Mesothelial cell of epicardium (in vitro differentiated cells): ENCODE results near the gene SLFN13. TPM values are rescaled to one million over a fixed set of nuclear protein-coding genes. Genes with fewer than 3 reads are reported as not detected.
A peak's percentile ranks its signal among the peaks of the same experiment; 100 is the strongest.

ENCODE experiments used
- DNase-seq, 2 experiments: peaks; one replicate each; pipeline ENCODE4 v3.0.0; 2021; ENCODE audit warnings: low spot score in 2 of 2; ENCODE audit not compliant: unreplicated experiment in 2 of 2
- H3K27ac Mint-ChIP-seq: 2 replicates; pipeline ENCODE4 v1.8.0; 2021; ENCODE audit warnings: mixed read lengths
- H3K27me3 Mint-ChIP-seq: 2 replicates; pipeline ENCODE4 v1.8.0; 2021; ENCODE audit warnings: low read depth, mixed read lengths
- H3K36me3 Mint-ChIP-seq: 2 replicates; pipeline ENCODE4 v1.8.0; 2021; ENCODE audit warnings: mixed read lengths
- H3K4me1 Mint-ChIP-seq: 2 replicates; pipeline ENCODE4 v1.8.0; 2021; ENCODE audit warnings: mixed read lengths
- H3K4me3 Mint-ChIP-seq: 2 replicates; pipeline ENCODE4 v1.8.0; 2021; ENCODE audit warnings: mild to moderate bottlenecking, moderate library complexity, mixed read lengths
- H3K9me3 Mint-ChIP-seq: 2 replicates; pipeline ENCODE4 v1.8.0; 2021; ENCODE audit warnings: mixed read lengths
- total RNA-seq: library from RNA; stranded (reverse); gene quantifications from 3 replicates; pipeline ENCODE4 v1.2.1, GENCODE V29; 2021
- TF ChIP-seq, protein P1 (sequence below): fragments of 200-600 bp; sonication (generic); IDR thresholded peaks from one replicate; pipeline ENCODE4 v1.5.0; 2021; ENCODE audit warnings: antibody characterized with exemption; ENCODE audit not compliant: unreplicated experiment

The SLFN13 gene
- total RNA-seq, 1 donor from 2014 or later: 24.7 TPM

DNA sequence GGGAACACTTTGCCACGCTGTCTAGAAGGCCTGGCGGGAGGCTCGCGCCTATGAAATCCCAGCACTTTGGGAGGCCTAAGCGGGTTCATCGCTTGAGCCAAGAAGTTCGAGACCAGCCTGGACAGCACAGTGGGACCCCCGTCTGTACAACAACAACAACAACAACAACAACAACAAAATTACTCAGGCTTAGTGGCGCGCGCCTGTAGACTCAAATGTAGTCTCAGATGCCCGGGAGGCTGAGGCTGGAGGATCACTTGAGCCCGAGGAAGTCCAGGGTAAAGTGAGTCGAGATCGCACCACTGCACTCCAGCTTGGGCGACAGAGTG is 297 bp upstream of the SLFN13 start:
- peaks cover 42% of the 10 kb centered on the region for H3K27me3 Mint-ChIP-seq
- TF ChIP-seq, protein P1, sequence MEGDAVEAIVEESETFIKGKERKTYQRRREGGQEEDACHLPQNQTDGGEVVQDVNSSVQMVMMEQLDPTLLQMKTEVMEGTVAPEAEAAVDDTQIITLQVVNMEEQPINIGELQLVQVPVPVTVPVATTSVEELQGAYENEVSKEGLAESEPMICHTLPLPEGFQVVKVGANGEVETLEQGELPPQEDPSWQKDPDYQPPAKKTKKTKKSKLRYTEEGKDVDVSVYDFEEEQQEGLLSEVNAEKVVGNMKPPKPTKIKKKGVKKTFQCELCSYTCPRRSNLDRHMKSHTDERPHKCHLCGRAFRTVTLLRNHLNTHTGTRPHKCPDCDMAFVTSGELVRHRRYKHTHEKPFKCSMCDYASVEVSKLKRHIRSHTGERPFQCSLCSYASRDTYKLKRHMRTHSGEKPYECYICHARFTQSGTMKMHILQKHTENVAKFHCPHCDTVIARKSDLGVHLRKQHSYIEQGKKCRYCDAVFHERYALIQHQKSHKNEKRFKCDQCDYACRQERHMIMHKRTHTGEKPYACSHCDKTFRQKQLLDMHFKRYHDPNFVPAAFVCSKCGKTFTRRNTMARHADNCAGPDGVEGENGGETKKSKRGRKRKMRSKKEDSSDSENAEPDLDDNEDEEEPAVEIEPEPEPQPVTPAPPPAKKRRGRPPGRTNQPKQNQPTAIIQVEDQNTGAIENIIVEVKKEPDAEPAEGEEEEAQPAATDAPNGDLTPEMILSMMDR: no peak
- peak overlapping the region; percentile 74 for H3K4me3 Mint-ChIP-seq
- peak overlapping the region; percentile 65 for H3K27ac Mint-ChIP-seq
- H3K36me3 Mint-ChIP-seq: no peaks in the 10 kb centered on the region
- H3K9me3 Mint-ChIP-seq: no peaks in the 10 kb centered on the region
- DNase-seq: no peak
- H3K4me1 Mint-ChIP-seq: peaks cover 11% of the 10 kb centered on the region

DNA sequence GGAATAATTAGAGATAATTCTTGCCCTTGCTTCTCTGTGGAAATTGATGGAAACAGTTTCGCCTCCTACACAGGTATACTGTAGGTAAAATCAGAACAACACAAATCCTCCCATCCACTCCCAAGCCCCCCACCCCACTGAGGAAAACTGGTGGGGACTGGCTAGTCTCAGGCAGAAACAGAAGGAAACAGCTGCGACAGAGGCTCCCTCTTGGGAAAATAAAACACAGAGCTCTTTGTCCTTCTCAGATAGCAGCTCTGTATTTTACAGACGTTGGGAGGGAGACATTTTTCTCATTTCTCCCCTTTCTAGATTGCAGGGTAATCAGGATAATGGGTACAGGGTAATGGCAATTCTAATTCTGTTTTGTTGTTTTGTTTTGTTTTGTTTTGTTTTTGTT is 1.1 kb downstream of the SLFN13 start:
- TF ChIP-seq, protein P1: no peak
- Mint-ChIP-seq H3K4me3 (peak overlapping the region; percentile 74), H3K36me3 (no peaks in the 10 kb centered on the region), H3K27me3 (peaks cover 31% of the 10 kb centered on the region), H3K9me3 (no peaks in the 10 kb centered on the region), H3K27ac (no peak overlapping the region), H3K4me1 (peaks cover 11% of the 10 kb centered on the region)
- no peak for DNase-seq

DNA sequence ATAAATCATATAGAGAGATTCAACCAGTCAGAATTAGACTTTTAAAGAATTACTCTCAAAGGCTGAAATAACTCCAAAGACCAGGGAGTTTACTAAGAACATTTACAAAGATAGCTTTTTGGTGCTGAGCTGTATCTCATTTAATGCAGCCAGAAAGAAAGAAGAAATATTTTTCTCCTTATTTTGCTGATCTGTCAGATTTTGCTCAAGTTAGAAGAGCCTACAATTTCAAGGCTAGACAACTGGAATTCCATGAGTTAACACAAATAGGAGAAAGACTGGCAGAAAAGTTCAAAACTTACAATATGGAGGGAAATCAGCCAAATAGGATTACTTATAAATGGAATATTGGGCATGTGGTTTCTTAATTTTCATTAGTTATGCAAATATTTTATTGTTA is 10.1 kb downstream of the SLFN13 start:
- TF ChIP-seq, protein P1: no peak
- Mint-ChIP-seq H3K4me1 (peaks cover 24% of the 10 kb centered on the region), H3K4me3 (no peak overlapping the region), H3K27me3 (no peaks in the 10 kb centered on the region), H3K9me3 (no peaks in the 10 kb centered on the region), H3K36me3 (no peaks in the 10 kb centered on the region), H3K27ac (no peak overlapping the region)
- no peak for DNase-seq

DNA sequence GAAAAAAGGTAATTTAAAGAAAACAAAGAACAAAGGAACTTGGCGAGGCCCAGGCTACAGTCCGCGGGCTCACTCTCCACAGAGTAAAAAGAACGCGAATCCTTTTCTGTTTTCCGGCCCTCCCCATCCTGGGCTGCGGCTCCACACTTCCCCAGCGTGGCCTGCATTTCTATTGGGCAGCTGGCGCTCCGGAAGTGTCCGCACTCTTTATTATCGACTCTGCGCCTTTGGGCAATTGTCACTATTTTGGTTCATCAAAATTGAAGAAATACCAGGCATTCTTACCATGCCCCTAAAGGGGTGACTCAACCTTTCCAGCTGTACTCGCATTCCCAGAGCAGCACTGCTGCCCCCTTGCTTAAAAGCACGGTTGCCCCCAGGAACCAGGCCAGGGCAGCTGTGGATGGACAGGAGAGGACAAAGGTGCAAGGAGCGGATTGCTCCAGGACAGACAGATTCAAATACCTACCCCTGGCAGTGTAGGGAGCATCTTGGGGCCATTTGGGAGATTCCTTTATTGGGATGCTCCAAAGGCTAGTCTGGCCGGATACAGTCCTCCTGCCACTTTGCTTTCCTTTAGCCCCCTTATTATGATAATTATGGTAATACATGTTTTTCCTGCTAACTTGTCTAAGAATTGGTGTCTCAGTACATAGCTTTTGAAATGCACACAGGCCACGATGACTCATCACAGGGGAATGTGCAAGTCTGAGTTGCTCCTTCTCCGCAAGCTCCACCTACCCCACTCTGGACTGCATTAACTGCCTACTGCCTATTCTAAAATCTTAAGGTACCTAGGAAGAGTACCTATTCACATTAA is 15.3 kb downstream of the SLFN13 start:
- no peaks in the 10 kb centered on the region for H3K36me3 Mint-ChIP-seq
- no peaks in the 10 kb centered on the region for H3K9me3 Mint-ChIP-seq
- H3K27me3 Mint-ChIP-seq: no peaks in the 10 kb centered on the region
- H3K4me1 Mint-ChIP-seq: peaks cover 42% of the 10 kb centered on the region
- TF ChIP-seq, protein P1: no peak
- H3K4me3 Mint-ChIP-seq: peak overlapping the region; percentile 84
- peak overlapping the region; percentile 99 for H3K27ac Mint-ChIP-seq
- DNase-seq: peak; percentile 53 to 64

DNA sequence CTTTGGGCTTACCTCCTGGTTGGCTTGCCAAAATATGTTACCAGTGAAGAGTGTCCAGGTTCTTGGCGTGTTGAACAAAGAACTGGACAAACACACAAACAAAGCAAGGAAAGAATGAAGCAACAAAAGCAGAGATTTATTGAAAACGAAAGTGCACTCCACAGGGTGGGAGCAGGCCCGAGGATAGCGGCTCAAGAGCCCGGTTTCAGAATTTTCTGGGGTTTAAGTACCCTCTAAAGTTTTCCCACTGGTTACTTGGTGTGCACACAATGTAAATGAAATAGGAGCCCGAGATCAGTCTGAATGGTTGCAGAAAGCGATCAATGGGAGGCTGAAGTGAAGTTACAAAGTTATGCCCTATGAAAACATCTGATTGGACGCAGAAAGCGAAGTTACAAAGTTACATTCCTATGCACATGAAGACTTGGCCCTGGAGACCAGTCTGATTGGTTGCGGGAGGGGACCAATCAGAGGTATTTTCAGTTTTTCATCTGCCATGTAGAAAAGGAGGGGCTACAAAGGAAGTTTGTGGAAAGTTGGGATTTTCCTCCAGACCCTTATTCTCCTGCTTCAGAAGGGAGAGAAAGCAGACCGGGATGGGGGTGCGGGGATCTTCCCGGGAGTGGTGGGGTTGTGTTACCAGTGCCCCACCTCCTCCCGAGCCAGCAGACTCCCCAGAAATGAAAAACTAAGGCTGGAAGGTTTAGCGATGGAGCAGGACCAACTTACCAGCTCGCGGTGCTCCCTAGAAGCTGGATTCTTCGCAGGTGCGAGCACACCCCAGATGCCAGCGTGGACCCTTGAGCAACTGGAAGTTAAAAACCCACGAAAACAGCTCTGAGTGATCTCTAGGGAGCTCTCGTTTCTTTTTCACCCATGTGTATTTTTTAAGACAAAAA is 16.1 kb downstream of the SLFN13 start, which contains the start of gene SLFN12:
Gene SLFN12 (minus strand): TSS at position 325 of the 899 bp plus-strand sequence. CDS start 9,472 bp downstream, outside the sequence.
- DNase-seq: peak in 1 of 2 experiments; percentile 45
- H3K27me3 Mint-ChIP-seq: no peaks in the 10 kb centered on the region
- no peaks in the 10 kb centered on the region for H3K36me3 Mint-ChIP-seq
- peak within 1 kb of the TSS; percentile 84 for H3K4me3 Mint-ChIP-seq
- no peaks in the 10 kb centered on the region for H3K9me3 Mint-ChIP-seq
- H3K4me1 Mint-ChIP-seq: peaks cover 42% of the 10 kb centered on the region
- peak within 1 kb of the TSS; percentile 99 for H3K27ac Mint-ChIP-seq
- TF ChIP-seq, protein P1: no peak
